HG02571 (cell line): Measurements from ENCODE around the gene PGK1.
"Not testable (repeated sequence)": the region's sequence is repeated elsewhere in the genome, so short reads cannot be mapped to it uniquely, and the experiment has no call there.

Experiments
- ATAC-seq: cut with Tn5 transposase; IDR thresholded peaks from one replicate; pipeline ENCODE4 v1.9.1; 2021; ENCODE audit warnings: mild to moderate bottlenecking, moderate library complexity; ENCODE audit not compliant: unreplicated experiment

The PGK1 gene

DNA sequence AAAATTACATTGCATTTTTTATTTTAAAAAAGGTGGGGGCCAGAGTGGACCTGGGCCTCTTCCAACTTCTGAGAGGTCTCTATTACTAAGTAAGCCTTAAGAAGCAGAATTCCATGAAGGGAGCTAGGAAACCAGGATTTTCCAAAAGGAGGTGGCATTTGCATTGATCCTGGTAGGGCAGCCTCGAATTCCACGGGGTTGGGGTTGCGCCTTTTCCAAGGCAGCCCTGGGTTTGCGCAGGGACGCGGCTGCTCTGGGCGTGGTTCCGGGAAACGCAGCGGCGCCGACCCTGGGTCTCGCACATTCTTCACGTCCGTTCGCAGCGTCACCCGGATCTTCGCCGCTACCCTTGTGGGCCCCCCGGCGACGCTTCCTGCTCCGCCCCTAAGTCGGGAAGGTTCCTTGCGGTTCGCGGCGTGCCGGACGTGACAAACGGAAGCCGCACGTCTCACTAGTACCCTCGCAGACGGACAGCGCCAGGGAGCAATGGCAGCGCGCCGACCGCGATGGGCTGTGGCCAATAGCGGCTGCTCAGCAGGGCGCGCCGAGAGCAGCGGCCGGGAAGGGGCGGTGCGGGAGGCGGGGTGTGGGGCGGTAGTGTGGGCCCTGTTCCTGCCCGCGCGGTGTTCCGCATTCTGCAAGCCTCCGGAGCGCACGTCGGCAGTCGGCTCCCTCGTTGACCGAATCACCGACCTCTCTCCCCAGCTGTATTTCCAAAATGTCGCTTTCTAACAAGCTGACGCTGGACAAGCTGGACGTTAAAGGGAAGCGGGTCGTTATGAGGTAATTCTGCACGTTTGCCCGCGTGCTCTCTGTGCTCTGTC lies at the start of gene PGK1:
Gene PGK1 (plus strand): TSS at position 626 of the 824 bp plus-strand sequence. CDS start 93 bp downstream, at position 719.
- ATAC-seq: peak; percentile 93

DNA sequence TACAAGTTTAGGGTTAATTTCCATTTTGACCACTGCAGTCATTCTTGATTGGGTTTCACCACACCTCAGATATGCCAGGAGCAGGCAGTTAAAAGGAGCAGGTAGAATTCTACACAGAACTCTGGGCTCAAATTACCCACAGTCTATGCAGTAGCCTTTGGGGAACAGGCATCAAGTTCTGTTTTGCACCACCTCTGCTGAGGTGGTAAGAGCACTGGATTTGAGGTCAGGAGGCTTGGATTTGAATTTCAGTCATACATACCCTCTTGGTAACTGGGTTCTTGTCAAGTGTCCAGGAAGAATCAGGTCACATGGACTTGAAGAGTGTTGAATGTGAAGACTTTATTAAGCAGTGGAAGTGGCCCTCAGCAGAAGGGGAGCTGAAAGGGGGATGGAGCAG lies 40.4 kb upstream of the PGK1 start:
- no peak for ATAC-seq

DNA sequence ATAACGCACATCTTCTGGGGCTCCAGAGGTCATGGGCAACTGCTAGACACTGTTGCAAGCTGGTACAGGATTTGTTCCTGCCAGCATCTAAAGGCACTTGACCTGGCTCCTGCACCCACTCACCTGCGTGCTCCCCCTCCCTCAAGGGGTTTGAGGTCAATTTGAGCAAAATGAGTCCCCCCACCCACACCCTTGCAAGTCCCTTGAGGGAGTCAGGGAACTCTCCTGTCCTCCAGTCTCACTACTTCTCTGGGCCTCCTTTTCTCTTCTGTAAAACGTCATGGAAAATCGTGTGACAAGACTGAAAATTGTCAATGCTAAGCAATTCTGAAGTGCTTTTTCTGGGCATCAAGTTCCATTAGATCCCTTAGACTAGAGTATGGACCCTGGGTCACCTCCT lies 39.9 kb upstream of the PGK1 start:
- ATAC-seq: peak; percentile 27

GRCh38 chrX:78064698-78065601 lies 39.1 kb upstream of the PGK1 start:
- ATAC-seq: peak; percentile 77

GRCh38 chrX:78066110-78066509 lies 37.9 kb upstream of the PGK1 start:
- no peak for ATAC-seq

DNA sequence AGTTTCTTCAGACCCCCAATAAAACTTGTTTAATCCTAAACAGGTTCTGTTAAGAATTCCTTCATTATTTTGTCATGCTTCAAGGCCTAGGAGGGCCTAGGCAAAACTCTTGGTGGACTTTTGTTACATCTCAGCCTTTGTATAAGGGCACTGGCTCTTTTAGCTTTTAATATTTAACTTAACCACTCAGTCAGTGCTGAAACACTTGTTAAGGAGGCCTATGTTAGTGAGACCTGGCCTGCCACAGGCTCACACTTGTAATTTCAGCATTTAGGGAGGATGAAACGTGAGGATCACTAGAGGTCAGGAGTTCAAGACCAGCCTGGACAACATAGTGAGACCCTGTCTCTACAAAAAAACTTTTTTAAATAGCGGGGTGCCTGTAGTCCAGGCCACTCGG lies 32.7 kb upstream of the PGK1 start:
- ATAC-seq: no peak

GRCh38 chrX:78073147-78074077 lies 30.6 kb upstream of the PGK1 start:
- ATAC-seq: not testable (repeated sequence)

DNA sequence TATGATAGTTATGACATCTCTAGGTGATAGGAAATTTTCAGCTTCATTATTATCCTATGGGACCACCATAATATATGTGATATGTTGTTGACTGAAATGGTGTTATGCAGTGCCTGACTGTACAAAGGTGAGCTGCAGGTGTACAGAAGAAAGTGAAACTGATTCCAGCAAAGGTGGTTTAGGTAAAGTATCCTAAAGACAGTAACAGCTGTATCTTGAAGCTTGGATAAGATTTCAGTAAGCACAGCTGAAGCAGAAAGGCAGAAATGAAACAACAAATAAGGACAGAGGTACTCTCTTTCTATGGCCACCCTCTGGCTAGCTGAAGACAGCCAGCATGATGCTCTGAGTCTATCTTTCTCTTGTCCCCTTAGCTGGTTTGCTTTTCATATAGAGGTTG lies 30.0 kb upstream of the PGK1 start:
- ATAC-seq: no peak

GRCh38 chrX:78075787-78076389 lies 28.2 kb upstream of the PGK1 start:
- ATAC-seq: no peak

DNA sequence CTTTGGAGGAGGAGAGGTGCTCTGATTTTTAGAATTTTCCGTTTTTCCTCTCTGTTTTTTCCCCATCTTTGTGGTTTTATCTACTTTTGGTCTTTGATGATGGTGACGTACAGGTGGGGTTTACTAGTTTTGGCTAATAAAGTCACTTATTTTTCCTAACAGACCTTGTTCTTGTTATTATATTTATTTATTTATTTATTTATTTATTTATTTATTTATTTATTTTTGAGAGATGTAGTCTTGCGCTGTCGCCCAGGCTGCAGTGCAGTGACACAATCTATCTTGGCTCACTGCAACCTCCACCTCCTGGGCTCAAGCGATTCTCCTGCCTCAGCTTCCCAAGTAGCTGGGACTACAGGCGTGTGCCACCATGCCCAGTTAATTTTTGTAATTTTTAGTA lies 22.6 kb upstream of the PGK1 start:
- not testable (repeated sequence) for ATAC-seq

DNA sequence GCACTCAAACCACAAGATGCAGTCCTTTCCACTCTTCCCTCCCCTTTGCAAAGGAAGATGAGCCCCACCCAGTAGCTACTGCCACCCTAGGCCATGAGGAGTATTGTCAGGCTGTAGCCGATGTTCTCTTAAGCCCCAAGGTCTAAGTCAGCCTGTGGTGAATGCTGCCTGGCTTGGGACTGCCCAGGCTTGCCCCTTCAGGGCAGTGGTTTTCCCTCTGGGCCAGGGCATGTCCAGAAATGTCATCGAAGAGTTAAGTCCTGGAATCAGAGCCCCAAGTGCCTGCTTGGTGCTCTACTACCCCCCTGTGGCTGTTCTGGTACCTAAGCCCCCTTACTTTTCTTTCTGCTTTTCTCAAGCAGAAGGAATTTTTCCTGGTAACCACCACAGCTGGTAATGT lies 11.8 kb upstream of the PGK1 start:
- peak; percentile 70 for ATAC-seq

DNA sequence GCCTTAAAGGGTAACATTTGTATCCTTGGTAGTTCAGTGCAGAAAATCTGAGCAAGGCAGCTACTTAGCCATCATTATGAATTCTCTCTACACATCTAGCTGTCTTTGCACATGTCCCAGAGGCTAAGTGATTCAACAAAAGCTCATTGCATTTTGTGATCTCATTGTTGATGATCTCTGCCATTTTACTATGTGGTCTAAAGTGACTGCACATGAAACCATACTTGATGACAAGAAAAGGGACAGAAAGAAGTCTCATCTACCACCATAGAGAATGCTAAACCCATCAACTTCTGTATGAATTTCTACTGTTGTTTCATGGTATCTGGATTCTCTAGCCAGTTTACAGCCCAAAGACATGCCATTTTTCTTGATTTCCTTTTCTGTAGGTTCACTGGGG lies 5.9 kb upstream of the PGK1 start:
- no peak for ATAC-seq

GRCh38 chrX:78102091-78102490 lies 2.0 kb upstream of the PGK1 start:
- no peak for ATAC-seq

DNA sequence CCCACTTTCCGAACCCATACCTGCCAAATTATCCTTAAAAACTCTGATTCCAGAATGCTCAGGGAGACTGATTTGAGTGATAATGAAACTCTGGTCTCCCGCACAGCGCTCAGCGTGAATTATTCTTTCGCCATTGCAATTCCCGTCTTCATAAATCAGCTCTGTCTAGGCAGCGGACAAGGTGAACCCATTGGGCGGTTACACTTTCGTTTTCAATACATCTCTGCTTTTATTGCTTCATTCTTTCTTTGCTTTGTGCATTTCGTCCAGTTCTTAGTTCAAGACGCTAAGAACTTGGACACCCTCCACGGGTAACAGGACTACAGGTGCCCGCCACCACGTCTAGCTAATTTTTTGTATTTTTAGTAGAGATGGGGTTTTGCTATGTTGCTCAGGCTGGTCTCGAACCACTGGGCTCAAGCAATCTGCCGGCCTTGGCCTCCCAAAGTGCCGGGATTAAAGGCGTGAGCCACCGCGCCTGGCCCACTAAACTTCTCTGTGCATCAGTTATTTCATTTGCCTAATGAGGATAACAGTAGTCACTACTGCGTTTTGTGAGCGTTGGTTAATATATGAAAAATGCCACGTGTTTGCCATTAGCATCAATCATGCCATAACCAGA lies 936 bp upstream of the PGK1 start:
- ATAC-seq: no peak

GRCh38 chrX:78104447-78105176 lies 564 bp downstream of the PGK1 start:
- ATAC-seq: no peak

GRCh38 chrX:78105944-78106650 lies 2.0 kb downstream of the PGK1 start:
- no peak for ATAC-seq

DNA sequence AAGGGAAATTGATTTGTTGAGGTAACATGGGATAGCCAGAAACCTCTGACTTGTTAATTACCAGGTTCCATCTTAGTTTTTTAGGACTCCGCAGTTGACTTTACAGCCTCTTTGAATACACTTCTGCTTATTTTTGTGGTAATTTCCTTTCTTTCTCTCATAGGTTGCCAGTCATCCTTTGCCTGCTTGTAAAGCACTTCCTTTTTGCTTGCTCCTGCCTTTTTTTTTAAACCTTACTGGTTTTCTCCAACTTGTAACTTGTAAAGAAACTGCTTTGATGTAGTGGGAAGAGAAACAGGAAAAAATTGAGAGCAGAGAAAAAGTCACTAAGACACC lies 2.6 kb downstream of the PGK1 start:
- no peak for ATAC-seq

DNA sequence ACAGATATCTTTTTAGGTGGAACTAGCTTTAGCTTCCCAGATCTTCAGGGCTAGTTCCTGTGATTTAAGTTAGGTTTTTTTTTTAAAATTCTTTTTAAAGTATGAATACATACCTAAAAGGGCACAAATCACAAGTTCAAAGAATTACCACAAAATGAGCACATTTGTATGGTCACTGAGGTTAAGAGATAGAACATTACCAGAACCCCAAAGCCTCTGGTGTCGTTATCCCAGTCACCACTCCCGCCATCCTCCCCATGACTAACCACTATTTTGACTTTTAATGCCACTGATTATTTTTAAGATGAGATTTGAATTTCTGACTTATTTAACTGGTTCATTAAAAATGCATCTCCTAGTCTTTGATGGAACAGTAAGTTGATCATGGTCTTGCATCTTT lies 5.4 kb downstream of the PGK1 start:
- ATAC-seq: no peak
